Right forelimb (tissue), 1 donor: ENCODE data around the gene SLCO4A1.

Experiments
- DNase-seq: peaks from one replicate; pipeline ENCODE4 v3.0.0-alpha.2; 2018

SLCO4A1 gene

DNA sequence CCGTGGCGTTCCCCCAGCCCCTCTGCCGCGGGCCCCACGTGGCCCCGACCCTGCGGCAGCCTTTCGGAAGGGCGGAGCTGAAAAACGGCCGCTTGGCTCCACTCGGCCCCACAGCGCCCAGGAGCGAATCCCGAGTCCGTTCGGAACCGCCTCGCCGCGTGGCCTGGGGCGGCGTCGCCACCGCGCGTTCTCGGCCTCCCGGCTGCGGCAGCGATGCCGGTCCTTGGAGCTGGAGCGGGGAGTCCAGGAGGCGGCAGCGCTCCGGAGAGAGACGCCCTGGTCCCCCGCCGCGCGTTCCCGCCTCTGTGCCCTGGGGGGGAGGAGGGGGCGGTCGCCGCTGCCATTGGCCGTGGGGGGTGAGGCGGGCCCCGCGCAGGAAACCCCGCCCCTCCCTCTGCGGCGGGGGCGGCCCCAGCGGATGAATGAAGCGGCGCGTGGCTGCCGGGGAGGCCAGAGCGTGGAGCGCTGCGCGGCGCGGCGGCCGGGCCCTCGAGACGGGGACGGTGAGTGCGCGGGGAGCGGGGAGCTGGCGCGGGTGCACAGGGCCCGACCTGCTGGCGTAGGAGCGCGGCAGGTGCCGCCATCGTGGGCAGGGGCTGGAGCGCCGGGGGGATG, at the start of gene SLCO4A1:
SLCO4A1 (plus strand) TSS at position 453 of the 615 bp plus-strand sequence. CDS start 13,952 bp downstream, outside the sequence.
- DNase-seq = peak; percentile 65

- DNase-seq = no peak
Measured at GRCh38 chr20:62592506-62593177, 49.7 kb upstream of the SLCO4A1 start.

DNA sequence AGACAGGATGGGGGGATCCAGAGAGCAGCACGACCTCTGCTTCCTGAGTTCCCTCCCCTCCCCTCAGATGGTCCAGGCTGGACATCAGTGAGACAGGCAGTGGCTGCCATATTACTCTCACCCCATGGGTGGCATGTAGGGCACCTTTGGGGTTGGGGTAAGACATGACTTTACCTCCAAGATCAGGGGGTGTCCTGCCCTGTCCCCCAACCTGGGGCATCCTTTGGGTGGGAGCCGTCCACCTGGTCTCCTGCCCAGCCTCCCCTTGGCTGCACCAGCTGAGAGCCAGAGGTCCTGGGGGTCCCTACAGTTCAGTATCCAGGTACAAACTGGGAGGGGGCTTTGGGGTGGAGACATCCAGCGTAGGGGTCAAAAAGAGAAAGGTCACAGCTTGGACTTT, 48.7 kb upstream of the SLCO4A1 start:
- DNase-seq = no peak

GRCh38 chr20:62595069-62595468, 47.2 kb upstream of the SLCO4A1 start:
- DNase-seq = no peak

GRCh38 chr20:62595491-62595890, 46.8 kb upstream of the SLCO4A1 start:
- DNase-seq = no peak

GRCh38 chr20:62596486-62596885, 45.8 kb upstream of the SLCO4A1 start:
- DNase-seq = no peak

DNA sequence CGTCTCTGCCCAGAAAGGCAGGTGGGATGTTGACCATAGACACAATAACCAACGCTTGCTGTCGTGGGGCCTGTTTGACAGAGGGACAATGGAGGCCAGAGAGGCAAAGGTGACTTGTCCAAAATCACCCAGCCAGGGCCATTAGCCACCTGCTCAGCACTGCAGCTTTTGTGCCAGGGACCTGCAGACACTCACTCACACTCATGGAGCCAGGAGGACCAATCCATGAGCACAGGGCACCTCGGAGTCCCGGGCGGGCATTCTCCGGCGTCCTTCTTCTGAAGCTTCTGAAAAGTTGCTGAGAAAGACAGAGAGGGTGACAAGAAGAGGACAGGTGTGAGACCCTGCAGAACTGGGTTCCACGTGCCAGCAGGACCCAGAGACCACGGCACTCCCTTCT, 45.4 kb upstream of the SLCO4A1 start:
- no peak for DNase-seq

DNA sequence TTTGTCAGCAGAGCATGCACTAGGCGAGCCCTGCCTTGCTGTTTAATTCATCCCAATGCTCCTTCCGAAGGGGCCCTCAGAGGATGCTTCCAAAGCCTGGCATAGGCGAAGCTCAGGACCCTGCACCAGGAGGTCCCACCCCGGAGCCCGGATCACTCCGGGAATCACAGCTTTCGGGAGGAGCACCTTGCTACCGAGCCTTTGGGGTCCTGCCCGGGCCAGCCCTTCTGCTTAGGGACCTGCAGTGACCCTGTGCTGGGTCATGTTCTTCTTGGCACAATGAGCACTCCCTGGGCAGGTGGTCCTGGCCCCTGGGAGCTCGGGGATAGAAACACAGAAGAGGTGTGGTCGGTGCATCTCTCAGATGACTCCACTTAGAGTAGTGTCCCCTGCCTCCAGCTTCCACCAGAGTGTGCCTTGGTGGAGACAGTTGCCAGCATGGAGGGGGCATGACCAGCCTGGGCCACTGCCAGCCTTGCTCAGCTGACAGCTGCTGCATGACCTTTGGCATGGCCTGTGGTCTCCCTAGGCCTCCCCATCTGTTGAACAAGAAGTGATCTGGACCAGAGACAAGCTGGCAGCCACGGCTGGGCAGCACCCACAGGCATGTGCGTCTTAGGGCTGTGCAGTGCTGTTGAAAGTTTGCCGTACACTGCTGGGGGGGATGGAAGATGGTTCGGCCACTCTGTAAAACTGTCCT, 44.7 kb upstream of the SLCO4A1 start:
- no peak for DNase-seq

- no peak for DNase-seq
Measured at GRCh38 chr20:62598761-62599194, 43.5 kb upstream of the SLCO4A1 start.

DNA sequence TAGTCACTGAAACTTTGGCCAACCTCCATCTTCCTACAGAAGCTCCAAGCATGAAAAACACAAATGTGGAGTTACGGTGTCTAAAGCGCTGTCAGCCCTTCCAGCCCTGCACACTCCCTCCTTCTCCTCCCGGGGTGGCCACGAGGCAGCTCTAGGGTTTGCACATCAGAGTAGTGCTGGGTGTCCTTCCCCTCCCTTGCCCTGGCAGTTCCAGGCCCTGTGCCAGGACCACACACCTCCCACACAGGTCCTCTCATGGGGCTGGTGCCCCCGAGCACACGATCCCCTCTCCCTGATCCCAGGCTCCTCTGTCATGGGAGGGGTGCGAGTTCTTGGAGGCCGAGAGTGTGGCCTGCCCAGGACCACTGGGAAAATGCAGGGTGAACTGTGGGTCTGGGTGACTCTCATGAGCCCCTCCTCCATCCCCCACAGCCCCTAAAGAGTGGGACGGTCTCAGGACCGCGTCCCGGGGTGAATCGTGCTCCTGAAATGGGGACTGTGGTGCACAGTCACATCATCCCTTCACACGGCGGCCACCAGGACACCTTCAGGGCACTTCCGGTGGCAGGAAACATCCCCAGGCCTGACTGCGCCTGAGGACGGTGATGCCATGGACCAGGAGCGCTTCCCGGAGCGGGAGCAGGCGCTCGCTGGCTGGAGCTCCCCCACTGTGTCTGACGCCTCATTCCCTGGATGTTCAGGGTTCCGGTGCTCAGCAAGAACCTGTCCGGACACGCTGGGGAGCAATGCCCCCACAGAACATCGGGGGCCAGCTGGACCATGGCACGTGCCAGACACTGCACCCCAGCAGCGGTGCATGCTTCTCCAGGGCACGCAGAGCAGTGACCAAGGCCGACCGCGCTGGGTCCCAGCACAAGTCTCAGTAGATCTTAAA, 42.8 kb upstream of the SLCO4A1 start:
- no peak for DNase-seq

GRCh38 chr20:62601172-62601571, 41.1 kb upstream of the SLCO4A1 start:
- DNase-seq = no peak

DNA sequence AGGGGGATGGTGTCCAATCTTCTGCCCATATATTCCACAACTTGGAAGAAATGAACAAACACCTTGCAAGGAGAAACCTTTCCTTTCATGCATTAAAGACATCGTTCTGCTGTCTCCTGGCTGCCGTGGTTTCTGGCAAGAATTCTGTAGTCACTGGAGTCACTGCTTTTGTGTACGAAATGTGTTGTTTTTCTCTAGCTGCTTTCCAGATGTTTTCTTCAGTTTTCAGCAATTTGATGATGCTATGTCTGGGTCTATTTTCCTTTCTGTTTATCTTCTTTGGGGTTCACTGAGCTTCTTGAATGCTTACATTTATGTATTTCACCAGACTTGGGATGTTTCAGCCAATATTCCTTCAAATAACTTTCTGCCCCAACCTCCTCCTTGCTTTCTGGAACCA, 40.6 kb upstream of the SLCO4A1 start:
- DNase-seq = no peak

DNA sequence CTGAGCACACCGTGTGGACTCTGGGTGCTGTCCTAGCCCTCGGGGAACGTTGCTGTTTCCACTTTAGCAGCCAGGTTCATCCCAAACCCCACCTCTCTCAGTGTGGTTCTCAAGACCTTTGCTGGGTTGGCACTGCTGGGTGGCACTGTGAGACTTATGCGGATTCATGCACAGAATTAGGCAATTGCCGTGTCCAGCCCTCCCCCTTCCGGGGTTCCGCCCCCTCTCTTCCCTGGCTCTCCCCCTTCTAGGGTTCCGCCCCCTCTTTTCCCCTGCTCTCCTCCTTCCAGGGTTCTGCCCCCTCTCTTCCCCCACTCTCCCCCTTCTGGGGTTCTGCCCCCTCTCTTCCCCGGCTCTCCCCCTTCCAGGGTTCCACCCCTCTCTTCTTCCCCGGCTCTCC, 39.8 kb upstream of the SLCO4A1 start:
- DNase-seq = no peak

- DNase-seq = no peak
Measured at GRCh38 chr20:62603021-62603906, 39.0 kb upstream of the SLCO4A1 start.

GRCh38 chr20:62603907-62604785, 38.2 kb upstream of the SLCO4A1 start:
- DNase-seq = no peak

DNA sequence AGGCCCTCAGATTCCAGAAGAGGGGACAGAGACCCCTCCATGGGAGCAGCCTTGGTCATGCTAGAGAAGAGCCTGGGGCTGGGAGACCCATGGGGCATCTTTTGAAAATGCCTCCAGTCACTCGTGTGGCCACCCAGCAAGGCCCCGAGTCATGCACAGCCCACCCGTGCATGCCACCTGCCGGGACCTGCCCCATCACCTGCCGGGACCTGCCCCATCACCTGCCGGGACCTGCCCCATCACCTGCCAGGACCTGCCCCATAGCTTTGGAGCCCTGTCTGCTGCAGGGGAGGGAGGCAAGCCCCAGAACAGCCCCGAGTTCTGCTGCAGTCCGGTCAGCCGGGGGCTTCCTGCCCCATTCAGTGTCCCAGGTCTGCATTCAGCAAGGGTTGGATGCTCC, 37.5 kb upstream of the SLCO4A1 start:
- no peak for DNase-seq

DNA sequence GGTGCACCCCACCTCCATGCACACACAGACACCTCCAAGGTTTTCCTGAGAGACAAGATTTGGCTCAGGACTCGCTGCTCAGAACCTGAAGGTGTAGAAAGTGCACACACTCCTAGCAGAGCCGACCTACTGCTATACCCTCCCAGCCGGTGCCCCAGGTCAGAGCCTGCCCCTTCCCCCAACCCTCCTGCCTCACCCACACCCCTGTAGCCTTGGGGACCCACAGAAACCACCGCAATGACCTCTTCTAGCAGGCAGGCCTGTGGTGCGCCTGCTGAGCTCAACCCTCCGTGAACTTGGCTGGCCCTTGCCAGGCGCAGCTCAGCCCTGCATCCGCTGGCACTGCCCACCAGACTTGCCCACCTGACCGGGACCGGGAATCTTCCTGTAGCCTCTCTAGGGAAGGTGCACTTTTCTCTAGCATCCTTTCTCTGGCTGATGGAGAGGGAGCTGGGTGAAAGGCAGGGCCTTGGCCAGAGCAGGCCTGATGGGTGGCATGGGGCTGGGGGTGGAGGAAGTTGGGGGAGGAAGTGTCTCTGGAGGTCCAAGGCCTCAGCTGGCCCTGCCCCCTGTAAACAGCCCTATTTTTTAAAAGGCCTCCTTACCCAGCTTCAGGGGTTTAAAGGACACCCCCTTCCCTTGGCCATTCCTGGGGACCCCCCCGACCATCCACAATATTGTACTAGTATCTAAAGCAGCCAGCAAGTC, 36.9 kb upstream of the SLCO4A1 start:
- no peak for DNase-seq

GRCh38 chr20:62606016-62606415, 36.3 kb upstream of the SLCO4A1 start:
- no peak for DNase-seq

DNA sequence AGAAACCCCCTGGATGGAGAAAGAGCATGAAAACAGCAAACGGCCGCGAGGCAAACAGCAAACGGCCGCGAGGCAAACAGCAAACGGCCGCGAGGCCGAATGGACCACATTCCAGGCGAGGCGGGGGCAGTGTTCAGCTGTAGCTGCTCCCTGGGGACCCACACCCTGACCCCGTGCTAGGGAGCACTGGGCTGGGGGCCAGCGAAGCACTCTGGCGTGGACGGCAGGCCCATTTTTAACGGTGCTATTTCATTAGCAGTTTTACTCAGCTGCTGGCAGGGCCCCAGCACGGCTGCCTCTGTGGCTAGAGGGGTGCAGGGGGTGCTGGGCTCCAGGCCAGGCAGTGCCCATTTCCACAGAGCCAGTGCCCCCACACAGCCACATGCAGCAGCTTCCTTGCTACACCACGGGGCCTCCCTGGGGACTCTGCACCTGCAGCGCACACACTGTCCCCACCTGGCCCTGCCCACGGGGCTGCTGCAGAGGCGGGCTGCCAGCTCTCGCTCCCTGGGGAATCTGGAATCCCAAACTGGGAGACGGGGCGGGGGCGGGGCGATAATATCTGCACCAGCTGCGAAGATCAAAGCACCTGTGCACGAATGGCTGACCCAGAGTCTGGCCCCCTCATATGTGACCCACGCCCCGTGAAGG, 35.6 kb upstream of the SLCO4A1 start:
- no peak for DNase-seq
